TTC549 (cell line): ENCODE data around the gene NBEAL2.

Experiments used
- FAIRE-seq: peaks from 2 replicates; lab custom pipeline; 2012; peaks lifted over from hg19 to GRCh38; lab: Jason Lieb, UNC

The NBEAL2 gene

GRCh38 chr3:47047069-47047468 lies 67.6 kb downstream of the NBEAL2 start:
- FAIRE-seq = no peak

- FAIRE-seq = no peak
Measured at GRCh38 chr3:47047673-47048072, 68.2 kb downstream of the NBEAL2 start.

- FAIRE-seq = no peak
Measured at GRCh38 chr3:47054412-47054811, 74.9 kb downstream of the NBEAL2 start.

GRCh38 chr3:47056705-47057104 lies 77.2 kb downstream of the NBEAL2 start:
- no peak for FAIRE-seq

- FAIRE-seq = no peak
Measured at GRCh38 chr3:47057212-47057671, 77.8 kb downstream of the NBEAL2 start.
